NB4 (cell line): ENCODE measurements around the gene AMOTL2.

Experiments used
- DNase-seq: peaks from one replicate; pipeline ENCODE4 v3.0.0; 2010; ENCODE audit warnings: low read depth
- H3K4me3 ChIP-seq: one replicate; pipeline ENCODE4 v1.5.1; 2011; ENCODE audit warnings: mild to moderate bottlenecking, low read depth, low read length, moderate library complexity
- CTCF ChIP-seq: IDR thresholded peaks from one replicate; pipeline ENCODE4 v1.5.1; 2012; ENCODE audit warnings: low read depth, low read length
- MAX ChIP-seq: IDR thresholded peaks from 2 replicates; pipeline ENCODE4 v1.6.1; 2011; ENCODE audit warnings: low read depth, low read length
- MYC ChIP-seq: IDR thresholded peaks from 2 replicates; pipeline ENCODE4 v1.6.1; 2011; ENCODE audit warnings: low read depth, low read length
- POLR2A ChIP-seq: IDR thresholded peaks from 2 replicates; pipeline ENCODE4 v1.6.1; 2011; ENCODE audit warnings: mild to moderate bottlenecking; ENCODE audit not compliant: insufficient read length; ENCODE audit errors: extremely low read depth

AMOTL2 gene

GRCh38 chr3:134378818-134379217 lies 4.6 kb upstream of the AMOTL2 start:
- DNase-seq: no peak
- no peak overlapping the region for H3K4me3 ChIP-seq
- TF ChIP-seq POLR2A: no peak
- TF ChIP-seq MAX: no peak
- no peak for TF ChIP-seq MYC
- TF ChIP-seq CTCF: no peak

GRCh38 chr3:134378384-134378783 lies 4.1 kb upstream of the AMOTL2 start:
- no peak for TF ChIP-seq MYC
- TF ChIP-seq MAX: no peak
- peak; percentile 53 for TF ChIP-seq CTCF
- TF ChIP-seq POLR2A: no peak
- peak; percentile 53 for DNase-seq

GRCh38 chr3:134377896-134378295 lies 3.6 kb upstream of the AMOTL2 start:
- DNase-seq: no peak
- TF ChIP-seq CTCF (no peak), MYC (no peak), POLR2A (no peak), MAX (no peak)
- no peak overlapping the region for H3K4me3 ChIP-seq

More at GRCh38 chr3:134378384-134378783, 4.1 kb upstream of the AMOTL2 start:
- no peak overlapping the region for H3K4me3 ChIP-seq

- DNase-seq: no peak
- H3K4me3 ChIP-seq: no peak overlapping the region
- TF ChIP-seq CTCF: no peak
- TF ChIP-seq MYC: no peak
- no peak for TF ChIP-seq POLR2A
- TF ChIP-seq MAX: no peak
Measured at GRCh38 chr3:134376786-134377426, 2.7 kb upstream of the AMOTL2 start.

- no peak for TF ChIP-seq MAX
- H3K4me3 ChIP-seq: no peak overlapping the region
- DNase-seq: no peak
Measured at GRCh38 chr3:134376385-134376765, 2.1 kb upstream of the AMOTL2 start.

- H3K4me3 ChIP-seq: no peak overlapping the region
- DNase-seq: no peak
- TF ChIP-seq POLR2A (no peak), CTCF (no peak), MAX (no peak), MYC (no peak)
Measured at GRCh38 chr3:134375582-134376384, 1.5 kb upstream of the AMOTL2 start.
